GM19468 (cell line): ENCODE results near the gene DAB2IP.

Experiments
- ATAC-seq: cut with Tn5 transposase; IDR thresholded peaks from one replicate; pipeline ENCODE4 v1.9.1; 2021; ENCODE audit warnings: mild to moderate bottlenecking, moderate library complexity, moderate number of reproducible peaks; ENCODE audit not compliant: unreplicated experiment; ENCODE audit errors: extremely low read depth

The DAB2IP gene

GRCh38 chr9:121821326-121821725, 169.9 kb downstream of the DAB2IP start:
- no peak for ATAC-seq

GRCh38 chr9:121822093-121823085, 171.0 kb downstream of the DAB2IP start:
- ATAC-seq: no peak

DNA sequence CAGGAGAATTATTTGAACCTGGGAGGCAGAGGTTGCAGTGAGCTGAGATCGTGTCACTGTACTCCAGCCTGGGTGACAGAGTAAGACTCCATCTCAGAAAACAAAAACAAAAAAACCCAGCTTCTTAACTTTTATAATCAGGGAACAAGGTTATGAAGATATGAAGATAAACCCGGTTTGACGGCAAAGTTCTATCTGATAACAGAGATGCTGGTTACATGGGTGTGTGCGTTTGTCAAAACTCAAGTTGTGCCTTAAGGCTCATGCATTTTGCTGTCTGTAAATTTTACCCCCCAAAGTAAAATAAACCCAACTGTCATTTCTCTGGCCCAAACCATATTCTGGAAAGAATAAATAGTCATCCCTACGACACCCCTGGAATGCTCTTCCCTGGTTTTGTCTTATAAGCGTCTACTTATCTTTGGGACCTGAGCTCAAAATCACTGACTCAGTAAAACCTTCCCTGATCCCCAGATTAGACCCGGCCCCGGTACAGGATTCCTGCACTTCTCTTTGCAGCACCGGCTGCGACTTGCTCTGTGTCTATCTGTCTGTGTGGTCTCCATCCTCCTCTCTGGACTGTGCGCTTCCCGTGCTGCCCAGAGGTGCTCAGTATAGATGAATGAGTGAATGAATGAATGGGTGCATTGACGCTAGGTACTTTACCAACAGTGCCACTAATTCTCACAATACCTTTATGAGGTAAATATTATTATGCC, 172.2 kb downstream of the DAB2IP start:
- ATAC-seq: no peak

DNA sequence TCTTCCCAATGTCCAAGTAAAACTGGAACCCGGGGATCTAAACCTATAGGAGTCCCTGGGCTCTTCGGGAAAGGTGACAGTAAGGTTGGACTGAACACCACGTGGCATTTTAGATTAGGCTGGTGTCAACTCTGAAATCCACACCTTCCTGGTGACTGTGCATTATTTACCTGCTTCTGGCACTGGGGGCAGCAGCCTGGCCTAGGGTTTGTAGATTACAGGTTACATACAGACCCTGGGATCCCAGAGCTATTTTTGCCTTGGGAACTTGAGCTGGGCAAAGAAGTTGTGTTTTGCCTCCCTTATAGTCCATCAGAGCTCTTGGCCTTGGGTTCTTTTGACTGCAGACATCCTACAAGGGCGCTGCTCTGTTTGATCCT, 173.2 kb downstream of the DAB2IP start:
- ATAC-seq: no peak

DNA sequence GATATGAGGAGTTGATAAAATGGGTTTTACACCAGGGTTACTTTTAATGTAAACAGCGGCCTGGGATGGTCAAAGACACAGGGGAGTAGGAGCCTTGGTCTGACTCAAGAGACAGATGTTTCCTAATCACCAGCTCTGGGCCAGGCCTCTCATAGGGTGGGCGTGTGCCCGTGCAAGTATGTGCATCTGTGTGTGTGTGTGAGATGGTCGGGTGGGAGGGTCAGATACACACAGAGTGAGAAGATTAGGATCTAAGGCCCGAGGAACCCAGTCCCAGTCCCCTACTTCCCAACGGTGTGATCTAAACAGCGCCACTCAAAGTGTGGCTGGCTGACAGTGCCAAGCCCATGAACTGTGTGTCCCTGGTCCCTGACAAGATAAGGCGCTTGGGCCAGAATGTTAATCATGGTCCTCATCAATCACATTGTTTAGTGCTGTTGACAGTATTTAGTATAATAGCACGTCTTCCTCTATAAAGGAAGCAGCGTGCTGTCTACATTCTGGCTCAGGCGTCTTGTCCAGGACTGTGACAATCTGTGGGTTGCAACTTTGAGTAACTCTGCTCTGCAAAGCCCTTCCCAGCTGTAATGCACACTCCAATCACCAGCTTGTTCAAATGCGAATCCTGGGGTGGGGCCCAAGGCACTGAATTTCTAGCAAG, 173.7 kb downstream of the DAB2IP start:
- ATAC-seq: no peak

DNA sequence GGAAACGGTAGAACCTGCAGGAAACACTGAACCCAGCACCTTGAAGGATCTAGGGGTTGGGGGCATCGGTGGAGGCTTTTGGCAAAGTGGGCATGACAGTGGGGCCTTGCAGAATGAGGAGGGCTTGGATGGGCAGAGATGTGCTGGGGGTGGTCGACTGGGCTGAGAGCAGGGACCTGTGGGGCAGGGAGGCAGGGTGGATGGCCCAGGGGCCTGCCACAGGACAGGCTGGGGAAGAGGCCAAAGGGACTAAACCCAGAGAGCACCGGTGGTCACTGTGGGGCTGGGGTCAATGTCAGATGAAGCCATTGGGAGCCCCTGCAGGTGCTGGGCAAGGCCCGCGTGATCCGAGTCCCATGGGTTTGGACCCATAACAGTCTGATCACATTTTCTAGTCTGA, 175.3 kb downstream of the DAB2IP start:
- ATAC-seq: no peak

GRCh38 chr9:121827251-121827967, 176.0 kb downstream of the DAB2IP start:
- no peak for ATAC-seq

DNA sequence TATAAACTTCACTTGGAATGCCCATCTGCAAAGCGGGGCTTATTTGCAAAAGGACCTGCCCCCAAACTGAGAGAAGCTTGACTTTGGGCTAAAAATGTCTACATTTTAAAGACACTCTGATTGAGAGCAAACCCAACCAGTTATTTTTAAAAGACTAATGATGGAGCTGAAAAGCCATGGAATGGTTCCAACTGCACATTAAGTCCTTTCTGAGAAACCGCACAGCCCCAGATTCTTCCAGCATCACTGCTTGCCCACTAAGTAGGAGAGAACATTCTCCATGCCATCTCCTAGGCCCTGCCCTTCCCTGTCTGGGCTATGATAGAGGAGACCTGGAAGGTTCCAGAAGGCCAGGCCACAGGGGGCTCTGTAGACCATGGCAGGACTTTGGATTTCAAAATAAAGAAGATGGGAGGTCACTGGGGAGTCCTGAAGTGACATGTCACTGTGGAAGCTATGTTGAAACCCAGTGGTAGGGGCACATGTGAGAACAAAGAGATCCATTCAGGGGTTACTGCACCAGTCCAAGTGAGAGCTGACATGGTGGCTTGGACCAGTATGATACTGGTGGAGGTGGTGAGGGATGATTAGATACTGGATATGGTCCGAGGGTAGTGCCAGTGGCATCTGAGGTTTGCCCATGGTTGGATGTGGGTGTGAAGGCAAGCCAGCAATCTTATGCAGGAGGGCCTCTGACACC, 179.2 kb downstream of the DAB2IP start:
- ATAC-seq: no peak

- ATAC-seq: no peak
Observed at GRCh38 chr9:121831869-121832268, 180.4 kb downstream of the DAB2IP start.

DNA sequence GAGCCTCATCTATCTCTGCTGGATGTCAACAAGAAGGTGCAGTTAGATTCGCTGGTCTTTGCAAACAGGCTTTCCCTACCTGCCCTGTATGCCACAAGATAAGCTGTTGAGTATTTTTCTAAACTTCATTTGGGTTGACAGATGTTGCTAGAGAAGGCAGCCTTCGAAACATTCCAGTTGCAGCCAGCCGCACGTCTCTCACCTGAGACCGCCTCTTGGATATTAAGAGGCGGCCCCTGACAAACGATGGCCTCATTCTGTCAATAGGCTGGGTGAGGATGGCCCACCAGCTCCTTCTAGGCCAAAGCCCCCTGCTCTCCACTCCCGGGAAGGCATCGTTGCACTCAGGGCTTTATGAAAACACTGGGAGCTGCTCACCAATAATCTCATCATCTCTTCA, 181.6 kb downstream of the DAB2IP start:
- ATAC-seq: no peak
